Measurements from ENCODE around the gene TERB1.

TERB1 gene

GRCh38 chr16:66705790-66706505 lies 95.4 kb downstream of the TERB1 start:
- DNase-seq (ENCODE audit: low read depth) = no peak

Data from HS-27A (cell line).